Fibroblast of lung (primary cell): ENCODE measurements around the gene CUL3. TPM values are rescaled to one million over a fixed set of nuclear protein-coding genes. Genes with fewer than 3 reads are reported as not detected.

Experiments used
- DNase-seq, 2 donors: peaks; one replicate each; pipeline versions ENCODE4 v3.0.0 to v3.0.0-alpha.2; 2010; ENCODE audit warnings: low read depth in 2 of 2
- H2AFZ ChIP-seq: 2 replicates; pipeline ENCODE4 v1.5.1; 2012; ENCODE audit warnings: low read length, control low read depth, inconsistent platforms
- H3K27ac ChIP-seq: 2 replicates; pipeline ENCODE4 v1.5.1; 2011; ENCODE audit warnings: low read length, control low read depth; ENCODE audit not compliant: insufficient read depth
- H3K27me3 ChIP-seq: 2 replicates; pipeline ENCODE4 v1.5.1; 2011; ENCODE audit warnings: mild to moderate bottlenecking, low read length; ENCODE audit not compliant: control insufficient read depth, insufficient read depth
- H3K36me3 ChIP-seq: 2 replicates; pipeline ENCODE4 v1.5.1; 2011; ENCODE audit warnings: low read length; ENCODE audit not compliant: control insufficient read depth, insufficient read depth
- H3K4me1 ChIP-seq: 2 replicates; pipeline ENCODE4 v1.5.1; 2011; ENCODE audit warnings: low read length; ENCODE audit not compliant: control insufficient read depth, insufficient read depth; ENCODE audit errors: extremely low read depth
- H3K4me2 ChIP-seq: 2 replicates; pipeline ENCODE4 v1.5.1; 2011; ENCODE audit warnings: low read length, control low read depth; ENCODE audit not compliant: insufficient read depth; ENCODE audit errors: extremely low read depth
- H3K4me3 ChIP-seq, 4 experiments: fragments of 200-600 bp in 1 of 4; sonication (generic) in 1 of 4; replicated peaks in 1 of 4; 2 replicates each; pipeline ENCODE4 v1.5.1; 2011 to 2016; ENCODE audit warnings: low read length in 4 of 4, low read depth in 3 of 4, mild to moderate bottlenecking in 3 of 4, control low read depth in 2 of 4, inconsistent platforms in 1 of 4, mixed read lengths in 1 of 4; ENCODE audit not compliant: insufficient read depth in 1 of 4; ENCODE audit errors: control extremely low read depth in 1 of 4
- H3K79me2 ChIP-seq: 2 replicates; pipeline ENCODE4 v1.5.1; 2012; ENCODE audit warnings: mild to moderate bottlenecking, low read length, inconsistent platforms; ENCODE audit not compliant: control insufficient read depth, insufficient read depth
- H3K9ac ChIP-seq: 2 replicates; pipeline ENCODE4 v1.5.1; 2011; ENCODE audit warnings: mild to moderate bottlenecking, low read length, control low read depth; ENCODE audit not compliant: insufficient read depth
- H3K9me3 ChIP-seq: 2 replicates; pipeline ENCODE4 v1.5.1; 2012; ENCODE audit warnings: low read depth, low read length; ENCODE audit not compliant: control insufficient read depth, insufficient read depth
- H4K20me1 ChIP-seq: 2 replicates; pipeline ENCODE4 v1.5.1; 2011; ENCODE audit warnings: low read length; ENCODE audit not compliant: control insufficient read depth, insufficient read depth; ENCODE audit errors: extremely low read depth
- CTCF ChIP-seq, 2 donors: IDR thresholded peaks in 1 of 2; conservative IDR thresholded peaks in 1 of 2; 1 replicate in 1 of 2; 2 replicates in 1 of 2; pipeline ENCODE4 v1.5.1; 2011 to 2012; ENCODE audit warnings: low read length in 2 of 2, control low read depth in 1 of 2, inconsistent platforms in 1 of 2, low read depth in 1 of 2, mild to moderate bottlenecking in 1 of 2
- EZH2 ChIP-seq: IDR thresholded peaks from 2 replicates; pipeline ENCODE4 v1.5.1; 2012; ENCODE audit warnings: low read length, control low read depth, mild to moderate bottlenecking; ENCODE audit errors: missing control alignments
- polyA plus RNA-seq, 2 donors: library from polyadenylated mRNA; depleted of rRNA in 1 of 2; stranded (reverse) in 1 of 2; unstranded in 1 of 2; fragments of >200 nt; gene quantifications; 2 replicates each; pipeline ENCODE4 v1.2.1, GENCODE V29; 2011 to 2012; ENCODE audit warnings: missing spikeins in 1 of 2
- total RNA-seq: library from RNA; depleted of rRNA; stranded (reverse); fragments of >200 nt; gene quantifications from 2 replicates; pipeline ENCODE4 v1.2.1, GENCODE V29; 2014

The CUL3 gene
- total and polyA plus RNA-seq, 2 donors (not counting 1 experiment from before 2014, with no cell fraction given): 65.3 to 69.7 TPM

GRCh38 chr2:224626735-224627134, 41.6 kb upstream of the CUL3 start:
- no peak for TF ChIP-seq EZH2
- TF ChIP-seq CTCF (conservative IDR thresholded peaks at IDR 0.05 in 1 of 2, IDR thresholded peaks at IDR 0.05 in 1 of 2; ENCODE audit: low read depth in 1 of 2, low read length in 2 of 2): no peak
- no peak overlapping the region for H3K27ac ChIP-seq
- no peak overlapping the region for H2AFZ ChIP-seq
- H3K9me3 ChIP-seq: no peaks in the 10 kb centered on the region
- H4K20me1 ChIP-seq: no peaks in the 10 kb centered on the region
- H3K9ac ChIP-seq: no peak overlapping the region
- H3K79me2 ChIP-seq: no peaks in the 10 kb centered on the region
- no peak overlapping the region for H3K4me2 ChIP-seq
- H3K4me3 ChIP-seq: no peak overlapping the region
- no peaks in the 10 kb centered on the region for H3K4me1 ChIP-seq
- no peaks in the 10 kb centered on the region for H3K36me3 ChIP-seq
- H3K27me3 ChIP-seq: no peaks in the 10 kb centered on the region
- DNase-seq: no peak

- no peak overlapping the region for H3K9ac ChIP-seq
- no peaks in the 10 kb centered on the region for H3K79me2 ChIP-seq
- no peak overlapping the region for H2AFZ ChIP-seq
- no peak for TF ChIP-seq CTCF (conservative IDR thresholded peaks at IDR 0.05 in 1 of 2, IDR thresholded peaks at IDR 0.05 in 1 of 2; ENCODE audit: low read depth in 1 of 2, low read length in 2 of 2)
- no peak for TF ChIP-seq EZH2
- no peak overlapping the region for H3K4me2 ChIP-seq
- no peaks in the 10 kb centered on the region for H4K20me1 ChIP-seq
- no peak for DNase-seq
- no peaks in the 10 kb centered on the region for H3K4me1 ChIP-seq
- H3K36me3 ChIP-seq: no peaks in the 10 kb centered on the region
- H3K9me3 ChIP-seq: no peaks in the 10 kb centered on the region
- no peak overlapping the region for H3K4me3 ChIP-seq
- no peak overlapping the region for H3K27ac ChIP-seq
- H3K27me3 ChIP-seq: no peaks in the 10 kb centered on the region
Observed at GRCh38 chr2:224613543-224614286, 28.6 kb upstream of the CUL3 start.

GRCh38 chr2:224612578-224612977, 27.4 kb upstream of the CUL3 start:
- Histone ChIP-seq H3K27me3 (no peaks in the 10 kb centered on the region), H3K9ac (no peak overlapping the region), H3K79me2 (no peaks in the 10 kb centered on the region), H2AFZ (no peak overlapping the region), H4K20me1 (no peaks in the 10 kb centered on the region), H3K9me3 (no peaks in the 10 kb centered on the region), H3K4me2 (no peak overlapping the region), H3K4me3 (no peak overlapping the region), H3K4me1 (no peaks in the 10 kb centered on the region), H3K27ac (no peak overlapping the region), H3K36me3 (no peaks in the 10 kb centered on the region)
- DNase-seq: no peak
- no peak for TF ChIP-seq CTCF (conservative IDR thresholded peaks at IDR 0.05 in 1 of 2, IDR thresholded peaks at IDR 0.05 in 1 of 2; ENCODE audit: low read depth in 1 of 2, low read length in 2 of 2)
- no peak for TF ChIP-seq EZH2
